GM12878 (cell line): ENCODE results near the gene DISP3. TPM values are rescaled to one million over a fixed set of nuclear protein-coding genes. Genes with fewer than 3 reads are reported as not detected.

Source experiments
- ATAC-seq: fragments of 200-7000 bp; cut with Tn5 transposase; 3 replicates; pipeline ENCODE4 v1.9.1; 2020; ENCODE audit warnings: mild to moderate bottlenecking, moderate library complexity
- BruUV-seq: library from RNA; stranded (reverse); fragments of 400-500 nt; replicated peaks from 2 replicates; lab custom pipeline; 2021; lab: Mats Ljungman, UMichigan
- CTCF ChIA-PET: fragments of 300-600 bp; sonication (Branson Sonifier 250); formaldehyde crosslinking; extraction: SDS; loops from one replicate; lab custom pipeline; 2021; ENCODE audit warnings: inconsistent platforms; lab: Yijun Ruan, JAX
- POLR2A ChIA-PET: fragments of 350-600 bp; formaldehyde crosslinking; extraction: SDS; loops from one replicate; lab custom pipeline; 2021; ENCODE audit warnings: inconsistent platforms; lab: Charles Lee
- RAD21 ChIA-PET: fragments of 300-600 bp; sonication (Branson Sonifier 250); formaldehyde crosslinking; loops from one replicate; lab custom pipeline; 2023; ENCODE audit warnings: antibody characterized with exemption; ENCODE audit not compliant: unreplicated experiment; lab: Charles Lee
- SMC1A ChIA-PET: fragments of 300-600 bp; sonication (Branson Sonifier 250); formaldehyde crosslinking; loops from one replicate; lab custom pipeline; 2023; ENCODE audit not compliant: unreplicated experiment, uncharacterized antibody; lab: Charles Lee
- DNase-seq: peaks from one replicate; pipeline ENCODE4 v3.0.0-alpha.2; 2011; ENCODE audit warnings: low read depth, low spot score
- FAIRE-seq: peaks from 3 replicates; lab custom pipeline; 2011; peaks lifted over from hg19 to GRCh38; lab: Jason Lieb, UNC
- H2AFZ ChIP-seq: 2 replicates; pipeline ENCODE4 v1.6.0; 2011; ENCODE audit warnings: low read depth, low read length, control low read depth; ENCODE audit not compliant: control insufficient read depth
- H3K27ac ChIP-seq: 2 replicates; pipeline ENCODE4 v1.5.1; 2011; ENCODE audit warnings: control low read depth; ENCODE audit not compliant: control insufficient read depth, insufficient read depth
- H3K27me3 ChIP-seq, 2 experiments: replicated peaks in 1 of 2; 2 replicates each; pipeline versions ENCODE4 v1.6.0 to v1.6.1; 2011; ENCODE audit warnings: low read length in 1 of 2; ENCODE audit not compliant: control insufficient read depth in 2 of 2, insufficient read depth in 2 of 2
- H3K36me3 ChIP-seq, 2 experiments: 2 replicates each; pipeline ENCODE4 v1.5.1; 2011; ENCODE audit warnings: low read length in 1 of 2; ENCODE audit not compliant: control insufficient read depth in 2 of 2, insufficient read depth in 2 of 2
- H3K4me1 ChIP-seq: 2 replicates; pipeline ENCODE4 v1.6.1; 2011; ENCODE audit warnings: mild to moderate bottlenecking, low read length, moderate library complexity, mixed read lengths; ENCODE audit not compliant: control insufficient read depth, insufficient read depth
- H3K4me2 ChIP-seq: 2 replicates; pipeline ENCODE4 v1.6.0; 2011; ENCODE audit warnings: control low read depth; ENCODE audit not compliant: control insufficient read depth, insufficient read depth
- H3K4me3 ChIP-seq: fragments of 200-600 bp; sonication (generic); 2 replicates; pipeline ENCODE4 v1.5.1; 2016
- H3K79me2 ChIP-seq: 2 replicates; pipeline ENCODE4 v1.6.0; 2011; ENCODE audit warnings: low read length; ENCODE audit not compliant: control insufficient read depth, insufficient read depth
- H3K9ac ChIP-seq: 2 replicates; pipeline ENCODE4 v1.8.0; 2011; ENCODE audit warnings: low read length, control low read depth, mixed read lengths; ENCODE audit not compliant: control insufficient read depth, insufficient read depth
- H3K9me3 ChIP-seq: replicated peaks from 3 replicates; pipeline ENCODE4 v1.5.1; 2011; ENCODE audit warnings: mild to moderate bottlenecking, low read length; ENCODE audit not compliant: control insufficient read depth, insufficient read depth
- H4K20me1 ChIP-seq: 2 replicates; pipeline ENCODE4 v1.6.0; 2011; ENCODE audit not compliant: control insufficient read depth, insufficient read depth
- CBFB ChIP-seq: IDR thresholded peaks from 2 replicates; pipeline ENCODE4 v1.6.1; 2016; ENCODE audit warnings: antibody characterized with exemption, low read depth
- JUND ChIP-seq: IDR thresholded peaks from 2 replicates; pipeline ENCODE4 v1.6.1; 2012; ENCODE audit warnings: low read depth, mild to moderate bottlenecking, low read length, improper control_type of control experiment, moderate library complexity
- POLR2A ChIP-seq: IDR thresholded peaks from 2 replicates; pipeline ENCODE4 v1.6.1; 2011; ENCODE audit warnings: low read depth, mild to moderate bottlenecking, low read length
- RCOR1 ChIP-seq: conservative IDR thresholded peaks from 2 replicates; pipeline ENCODE4 v1.6.1; 2012; ENCODE audit warnings: low read depth, low read length, improper control_type of control experiment
- ZBTB33 ChIP-seq: fragments of 450-650 bp; IDR thresholded peaks from 2 replicates; pipeline ENCODE4 v1.6.1; 2017; ENCODE audit warnings: mild to moderate bottlenecking
- ZBTB4 ChIP-seq: fragments of 450-650 bp; formaldehyde crosslinking; IDR thresholded peaks from 2 replicates; pipeline ENCODE4 v1.4.0; 2022; ENCODE audit warnings: mild to moderate bottlenecking, moderate library complexity
- WGBS: methylation state at CpG from one replicate; pipeline ENCODE4 v1.1.6; 2016; ENCODE audit warnings: low lambda C conversion rate; ENCODE audit not compliant: insufficient replicate concordance, insufficient coverage; ENCODE audit errors: missing lambda C conversion rate; 5-methylcytosine and 5-hydroxymethylcytosine counted together
- in situ Hi-C: fragments of 300-500 bp; cut with MboI; formaldehyde crosslinking; loops from 9 replicates; pipeline ENCODE4 v1.14.3; 2018; ENCODE audit warnings: mixed read lengths
- intact Hi-C: fragments of 100-400 bp; cut with micrococcal nuclease; formaldehyde crosslinking; loops from one replicate; pipeline ENCODE4 v1.14.2; 2022; ENCODE audit not compliant: unreplicated experiment
- polyA plus RNA-seq, 11 experiments: library from polyadenylated mRNA; depleted of rRNA in 4 of 11; unstranded in 6 of 11; stranded (reverse) in 5 of 11; fragments of >200 nt; fragmentation: Nextera tagmentation in 4 of 11; fragmentation: Illumina TruSeq in 1 of 11; extraction: Ambion mirVana in 4 of 11; extraction: Trizol in 1 of 11; gene quantifications; 1 replicate in 1 of 11; 2 replicates in 10 of 11; pipeline versions ENCODE4 v1.2.1 to v1.2.3, GENCODE V29; 2011 to 2016; ENCODE audit warnings: inconsistent platforms in 2 of 11, missing spikeins in 2 of 11, low read depth in 1 of 11
- total RNA-seq, 4 experiments: library from RNA; depleted of rRNA in 3 of 4; stranded (reverse); fragments of >200 nt in 3 of 4; fragmentation: Illumina TruSeq in 1 of 4; extraction: Trizol in 1 of 4; gene quantifications; 2 replicates each; pipeline versions ENCODE4 v1.2.1 to v1.2.3, GENCODE V29; 2013 to 2021

Gene DISP3
- total and polyA plus RNA-seq, 10 of the 15 experiments (the other 5 are each of a cell fraction or from before 2014, with no cell fraction given) = under 0.01 to 0.18 (median 0.09) TPM; not detected in 2

- Histone ChIP-seq H3K4me2 (no peak overlapping the region), H3K9ac (no peak overlapping the region), H3K9me3 (no peaks in the 10 kb centered on the region), H3K79me2 (no peaks in the 10 kb centered on the region)
- no peak for DNase-seq
- in situ Hi-C loops = no loop called here
- RAD21 ChIA-PET = no interaction called here
- TF ChIP-seq POLR2A (no peak), ZBTB4 (no peak)
- TF ChIP-seq, all 136 proteins: peak for 0
- ATAC-seq (no peak), FAIRE-seq (no peak)
- Histone ChIP-seq H3K4me3 (no peak overlapping the region), H2AFZ (no peak overlapping the region), H3K4me1 (no peaks in the 10 kb centered on the region), H3K27me3 (peaks cover 0 to 2% of the 10 kb centered on the region in 2 experiments; a peak in 1 of 4 replicates), H3K27ac (no peak overlapping the region), H3K36me3 (no peaks in the 10 kb centered on the region), H4K20me1 (no peaks in the 10 kb centered on the region)
- BruUV-seq = no TSS peak
- WGBS = 70% methylated on average over 5 of the region's 5 CpGs
- ChIA-PET CTCF (no interaction called here), POLR2A (no interaction called here), SMC1A (no interaction called here)
- intact Hi-C loops = no loop called here
Measured at GRCh38 chr1:11564237-11564636, 85.3 kb downstream of the DISP3 start.

- Histone ChIP-seq H3K4me3 (no peak overlapping the region), H3K27ac (no peak overlapping the region), H3K79me2 (no peaks in the 10 kb centered on the region), H2AFZ (no peak overlapping the region), H3K4me1 (no peaks in the 10 kb centered on the region), H3K9me3 (no peaks in the 10 kb centered on the region), H3K36me3 (no peaks in the 10 kb centered on the region), H3K9ac (no peak overlapping the region), H4K20me1 (no peaks in the 10 kb centered on the region), H3K27me3 (no peaks in the 10 kb centered on the region), H3K4me2 (no peak overlapping the region)
- intact Hi-C loops (no loop called here), in situ Hi-C loops (no loop called here)
- CTCF ChIA-PET = no interaction called here
- no peak for FAIRE-seq
- no peak for TF ChIP-seq CBFB
- TF ChIP-seq ZBTB33 = no peak
- TF ChIP-seq JUND = no peak
- no peak for TF ChIP-seq RCOR1
- RAD21 ChIA-PET = no interaction called here
- POLR2A ChIA-PET = no interaction called here
- no TSS peak for BruUV-seq
- SMC1A ChIA-PET = interaction anchor here (0.6 kb wide), 1 partner anchor 702 kb away, joined by 3 read pairs; no protein-coding TSS in a partner anchor
- no peak for DNase-seq
- WGBS = 26% methylated on average over 16 of the region's 16 CpGs
- ATAC-seq = no peak
Measured at GRCh38 chr1:11566042-11566850, 87.3 kb downstream of the DISP3 start.
